Small intestine (tissue), 7 donors: ENCODE measurements around the gene PGAM1. TPM values are rescaled to one million over a fixed set of nuclear protein-coding genes. Genes with fewer than 3 reads are reported as not detected.

ENCODE experiments used
- DNase-seq, 2 donors: peaks; one replicate each; pipeline versions ENCODE4 v3.0.0 to v3.0.0-alpha.2; 2013
- FAIRE-seq: peaks from 2 replicates; lab custom pipeline; 2012; peaks lifted over from hg19 to GRCh38; lab: Jason Lieb, UNC
- H3K27ac ChIP-seq, 3 donors: one replicate each; pipeline ENCODE4 v1.5.1; 2013; ENCODE audit warnings: low read length in 2 of 3, mild to moderate bottlenecking in 2 of 3, control low read depth in 1 of 3, inconsistent platforms in 1 of 3, low read depth in 1 of 3, moderate library complexity in 1 of 3
- H3K27me3 ChIP-seq, 3 donors: one replicate each; pipeline ENCODE4 v1.6.1; 2013; ENCODE audit warnings: low read length in 3 of 3, inconsistent platforms in 1 of 3; ENCODE audit not compliant: control insufficient read depth in 3 of 3, insufficient read depth in 3 of 3
- H3K36me3 ChIP-seq, 3 donors: one replicate each; pipeline ENCODE4 v1.6.1; 2013; ENCODE audit warnings: low read length in 3 of 3, inconsistent platforms in 1 of 3, low read depth in 1 of 3, mild to moderate bottlenecking in 1 of 3, moderate library complexity in 1 of 3; ENCODE audit not compliant: control insufficient read depth in 3 of 3, insufficient read depth in 2 of 3
- H3K4me1 ChIP-seq, 3 donors: one replicate each; pipeline ENCODE4 v1.6.1; 2013; ENCODE audit warnings: low read length in 2 of 3, inconsistent platforms in 1 of 3, low read depth in 1 of 3, mild to moderate bottlenecking in 1 of 3, moderate library complexity in 1 of 3; ENCODE audit not compliant: control insufficient read depth in 3 of 3, insufficient read depth in 2 of 3
- H3K4me3 ChIP-seq, 3 donors: one replicate each; pipeline ENCODE4 v1.5.1; 2013; ENCODE audit warnings: low read length in 3 of 3, control low read depth in 1 of 3, inconsistent platforms in 1 of 3, low read depth in 1 of 3, mild to moderate bottlenecking in 1 of 3, moderate library complexity in 1 of 3
- H3K9me3 ChIP-seq, 2 donors: one replicate each; pipeline ENCODE4 v1.6.1; 2013; ENCODE audit warnings: low read depth in 1 of 2, low read length in 1 of 2; ENCODE audit not compliant: control insufficient read depth in 2 of 2, insufficient read depth in 1 of 2
- WGBS, 3 donors: extraction: QIAGEN DNeasy Blood & Tissue Kit; methylation state at CpG; one replicate each; pipeline ENCODE4 v1.1.7; 2013; 5-methylcytosine and 5-hydroxymethylcytosine counted together
- polyA plus RNA-seq, 4 donors: library from polyadenylated mRNA; stranded (reverse) in 3 of 4; unstranded in 1 of 4; fragments of 200-250 nt in 3 of 4; fragments of 120-200 nt in 1 of 4; gene quantifications; one replicate each; pipeline versions ENCODE4 v1.2.1 to v1.2.3, GENCODE V29; 2013
- donor health status: healthy with polysubstance abuse.
- donor health status: control.
- donor health status: control.
- donor health status: Bipolar disorder and iron deficiency.
- donor health status: healthy.

PGAM1 gene
- polyA plus RNA-seq, 4 donors, result 129 to 300 (median 235) TPM

DNA sequence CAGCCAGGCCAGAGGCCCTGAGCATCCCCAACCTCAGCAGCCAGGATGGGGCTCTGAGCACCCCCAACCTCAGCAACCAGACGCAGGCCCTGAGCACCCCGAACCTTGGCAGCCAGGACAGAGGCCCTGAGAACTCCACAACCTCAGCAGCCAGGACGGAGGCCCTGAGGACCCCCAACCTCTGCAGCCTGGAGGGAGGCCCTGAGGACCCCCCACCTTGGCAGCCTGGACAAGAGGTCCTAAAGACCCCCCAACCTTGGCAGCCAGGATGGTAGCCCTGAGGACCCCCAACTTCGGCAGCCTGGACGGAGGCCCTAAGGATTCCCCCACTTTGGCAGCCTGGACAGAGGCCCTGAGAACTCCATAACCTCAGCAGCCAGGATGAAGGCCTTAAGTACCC is 41.8 kb upstream of the PGAM1 start:
- peaks cover 0 to 79% (median 8%) of the 10 kb centered on the region in 3 donors for H3K36me3 ChIP-seq
- DNase-seq, result no peak
- peaks cover 0 to 24% (median 4%) of the 10 kb centered on the region in 3 donors for H3K4me1 ChIP-seq
- WGBS, 3 donors, result 95 to 100% (median 96%) methylated on average over 5 of the region's 5 CpGs
- FAIRE-seq, result no peak
- no peaks in the 10 kb centered on the region for H3K27me3 ChIP-seq
- H3K4me3 ChIP-seq, result no peak overlapping the region
- no peaks in the 10 kb centered on the region for H3K9me3 ChIP-seq
- no peak overlapping the region for H3K27ac ChIP-seq

DNA sequence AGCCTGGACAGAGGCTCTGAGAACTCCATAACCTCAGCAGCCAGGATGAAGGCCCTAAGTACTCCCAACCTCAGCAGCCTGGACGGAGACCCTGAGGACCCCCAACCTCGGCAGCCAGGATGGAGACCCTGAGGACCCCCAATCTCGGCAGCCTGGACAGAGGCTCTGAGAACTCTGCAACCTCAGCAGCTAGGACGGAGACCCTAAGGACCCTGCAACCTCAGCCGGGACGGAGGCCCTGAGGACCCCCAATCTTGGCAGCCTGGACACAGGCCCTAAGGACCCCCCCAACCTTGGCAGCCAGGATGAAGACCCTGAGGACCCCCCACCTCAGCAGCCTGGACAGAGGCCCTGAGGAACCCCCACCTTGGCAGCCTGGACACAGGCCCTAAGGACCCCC is 41.4 kb upstream of the PGAM1 start:
- H3K27ac ChIP-seq, result no peak overlapping the region
- DNase-seq, result no peak
- no peaks in the 10 kb centered on the region for H3K27me3 ChIP-seq
- WGBS, 3 donors, result 87 to 96% (median 95%) methylated on average over 6 of the region's 6 CpGs
- H3K9me3 ChIP-seq, result no peaks in the 10 kb centered on the region
- H3K36me3 ChIP-seq, result peaks cover 0 to 79% (median 8%) of the 10 kb centered on the region in 3 donors
- no peak overlapping the region for H3K4me3 ChIP-seq
- H3K4me1 ChIP-seq, result peaks cover 0 to 19% (median 4%) of the 10 kb centered on the region in 3 donors
- no peak for FAIRE-seq

- WGBS, 3 donors, result 78 to 90% (median 87%) methylated on average over 7 of the region's 7 CpGs
- DNase-seq (no peak), FAIRE-seq (no peak)
- Histone ChIP-seq H3K4me1 (peaks cover 0 to 12% (median 0%) of the 10 kb centered on the region in 3 donors), H3K27ac (no peak overlapping the region), H3K36me3 (peaks cover 0 to 83% (median 8%) of the 10 kb centered on the region in 3 donors), H3K4me3 (no peak overlapping the region), H3K27me3 (no peaks in the 10 kb centered on the region), H3K9me3 (no peaks in the 10 kb centered on the region)
Observed at GRCh38 chr10:97385565-97385964, 40.4 kb upstream of the PGAM1 start.

- peaks cover 0 to 91% (median 6%) of the 10 kb centered on the region in 3 donors for H3K36me3 ChIP-seq
- H3K27ac ChIP-seq, result no peak overlapping the region
- H3K4me3 ChIP-seq, result no peak overlapping the region
- H3K9me3 ChIP-seq, result no peaks in the 10 kb centered on the region
- DNase-seq (no peak), FAIRE-seq (no peak)
- H3K27me3 ChIP-seq, result no peaks in the 10 kb centered on the region
- WGBS, 3 donors, result 91 to 98% (median 95%) methylated on average over 5 of the region's 5 CpGs
- H3K4me1 ChIP-seq, result no peaks in the 10 kb centered on the region
Observed at GRCh38 chr10:97388152-97388551, 37.8 kb upstream of the PGAM1 start.

- H3K27me3 ChIP-seq, result no peaks in the 10 kb centered on the region
- no peaks in the 10 kb centered on the region for H3K9me3 ChIP-seq
- 88 to 98% (median 93%) methylated on average over 5 of the region's 5 CpGs for WGBS, 3 donors
- no peaks in the 10 kb centered on the region for H3K4me1 ChIP-seq
- no peak overlapping the region for H3K27ac ChIP-seq
- DNase-seq (no peak), FAIRE-seq (no peak)
- H3K36me3 ChIP-seq, result peaks cover 0 to 85% (median 8%) of the 10 kb centered on the region in 3 donors
- H3K4me3 ChIP-seq, result no peak overlapping the region
Observed at GRCh38 chr10:97390091-97390490, 35.9 kb upstream of the PGAM1 start.

GRCh38 chr10:97393034-97393573 is 32.9 kb upstream of the PGAM1 start:
- Histone ChIP-seq H3K4me3 (no peak overlapping the region), H3K27me3 (no peaks in the 10 kb centered on the region), H3K27ac (no peak overlapping the region), H3K4me1 (no peaks in the 10 kb centered on the region), H3K9me3 (no peaks in the 10 kb centered on the region), H3K36me3 (peaks cover 0 to 80% (median 8%) of the 10 kb centered on the region in 3 donors)
- 87 to 95% (median 92%) methylated on average over 8 of the region's 8 CpGs for WGBS, 3 donors
- no peak for DNase-seq
- FAIRE-seq, result no peak

DNA sequence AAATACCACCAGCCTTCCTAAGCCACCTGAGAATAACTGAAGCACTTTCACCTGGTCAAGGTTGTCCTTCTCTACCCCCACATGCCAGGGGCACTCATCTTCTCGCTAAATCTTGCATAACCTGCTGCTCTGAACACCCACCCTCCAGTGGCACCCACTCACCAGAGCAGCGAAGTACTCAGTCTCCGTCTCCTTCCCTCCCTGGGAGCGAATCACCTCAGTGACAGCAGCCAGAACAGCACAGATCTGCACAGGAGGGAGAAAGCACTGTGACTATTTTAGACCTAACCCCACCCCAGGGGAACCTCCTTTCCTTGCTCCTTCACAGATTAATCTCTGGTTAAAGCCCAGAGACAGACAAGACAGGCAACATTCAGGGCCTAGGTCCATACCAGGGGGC is 29.9 kb upstream of the PGAM1 start:
- 71 to 100% (median 76%) methylated on average over 4 of the region's 4 CpGs for WGBS, 3 donors
- FAIRE-seq, result no peak

DNA sequence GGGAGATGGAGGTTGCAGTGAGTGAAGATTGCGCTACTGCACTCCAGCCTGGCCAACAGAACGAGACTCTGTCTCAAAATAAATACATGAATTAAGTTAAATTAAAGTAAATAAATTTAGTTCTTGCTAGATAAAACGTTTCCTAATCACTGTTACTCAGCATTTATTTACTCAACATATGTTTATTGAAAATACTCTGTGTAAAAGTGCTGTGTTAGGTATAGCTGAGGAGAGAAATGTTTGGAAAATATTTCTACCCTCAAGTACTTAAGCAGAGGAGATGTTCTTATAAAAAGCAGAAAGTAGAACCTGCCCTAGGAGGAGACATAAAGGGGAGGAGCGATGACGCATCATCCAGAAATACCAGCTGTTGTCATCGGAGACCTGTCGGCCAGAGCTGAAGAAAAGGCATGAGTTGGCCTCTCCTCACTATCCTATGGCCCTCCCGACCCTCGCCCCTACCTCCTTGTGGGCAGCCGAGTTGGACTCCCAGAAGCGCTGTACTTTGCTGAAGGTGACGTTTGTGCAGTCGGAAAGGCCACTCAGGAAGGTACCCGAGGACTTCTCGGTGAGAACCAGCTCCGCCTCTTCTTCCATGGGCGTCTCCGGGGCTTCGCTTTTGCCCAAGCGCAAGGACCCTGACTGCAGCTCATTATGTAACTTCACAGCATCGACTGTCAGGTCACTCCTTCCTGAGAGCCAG is 26.0 kb upstream of the PGAM1 start:
- H3K36me3 ChIP-seq, result peaks cover 0 to 20% (median 0%) of the 10 kb centered on the region in 3 donors
- DNase-seq (peak; percentile 84 to 91), FAIRE-seq (no peak)
- no peaks in the 10 kb centered on the region for H3K9me3 ChIP-seq
- peaks cover 0 to 5% (median 0%) of the 10 kb centered on the region in 3 donors for H3K4me1 ChIP-seq
- WGBS, 3 donors, result 17 to 29% (median 23%) methylated on average over 21 of the region's 21 CpGs
- H3K27ac ChIP-seq, result peak overlapping the region; percentile 42 to 92 (median 75)
- H3K27me3 ChIP-seq, result no peaks in the 10 kb centered on the region
- H3K4me3 ChIP-seq, result peak overlapping the region in 2 of 3 donors; percentile 73 to 78

More for the DNA sequence above, 29.9 kb upstream of the PGAM1 start:
- Histone ChIP-seq H3K27ac (no peak overlapping the region), H3K36me3 (peaks cover 0 to 52% (median 4%) of the 10 kb centered on the region in 3 donors), H3K4me1 (peaks cover 0 to 5% (median 0%) of the 10 kb centered on the region in 3 donors), H3K4me3 (no peak overlapping the region), H3K27me3 (no peaks in the 10 kb centered on the region), H3K9me3 (no peaks in the 10 kb centered on the region)
- DNase-seq, result no peak
